Middle frontal gyrus (tissue), 1 donor: ENCODE results near the gene MTNR1B.

ENCODE experiments used
- DNase-seq: peaks from one replicate; pipeline ENCODE4 v3.0.0-alpha.2; 2015; ENCODE audit warnings: low spot score; ENCODE audit errors: extremely low spot score

The MTNR1B gene

GRCh38 chr11:92977401-92977800, 8.0 kb downstream of the MTNR1B start:
- DNase-seq: no peak

GRCh38 chr11:92978271-92979111, 9.0 kb downstream of the MTNR1B start:
- peak; percentile 8 for DNase-seq

- no peak for DNase-seq
Measured at GRCh38 chr11:92979176-92979575, 9.7 kb downstream of the MTNR1B start.

- no peak for DNase-seq
Measured at GRCh38 chr11:92980312-92980711, 10.9 kb downstream of the MTNR1B start.

GRCh38 chr11:92981508-92982043, 12.1 kb downstream of the MTNR1B start:
- DNase-seq: no peak

- no peak for DNase-seq
Measured at GRCh38 chr11:92986585-92986984, 17.1 kb downstream of the MTNR1B start.

- DNase-seq: no peak
Measured at GRCh38 chr11:92993004-92993403, 23.6 kb downstream of the MTNR1B start.

GRCh38 chr11:93000511-93001476, 31.3 kb downstream of the MTNR1B start:
- DNase-seq: no peak

GRCh38 chr11:93001806-93002205, 32.4 kb downstream of the MTNR1B start:
- DNase-seq: no peak

GRCh38 chr11:93002380-93002779, 32.9 kb downstream of the MTNR1B start:
- no peak for DNase-seq

- no peak for DNase-seq
Measured at GRCh38 chr11:93005239-93005638, 35.8 kb downstream of the MTNR1B start.

- DNase-seq: no peak
Measured at GRCh38 chr11:93013646-93014045, 44.2 kb downstream of the MTNR1B start.

- DNase-seq: no peak
Measured at GRCh38 chr11:93016595-93016994, 47.1 kb downstream of the MTNR1B start.

- DNase-seq: no peak
Measured at GRCh38 chr11:93017821-93018690, 48.6 kb downstream of the MTNR1B start.

GRCh38 chr11:93020248-93021046, 51.0 kb downstream of the MTNR1B start:
- peak; percentile 5 for DNase-seq

GRCh38 chr11:93024369-93024768, 54.9 kb downstream of the MTNR1B start:
- DNase-seq: no peak

- DNase-seq: no peak
Measured at GRCh38 chr11:93025558-93026255, 56.3 kb downstream of the MTNR1B start.

- no peak for DNase-seq
Measured at GRCh38 chr11:93028960-93029522, 59.6 kb downstream of the MTNR1B start.

GRCh38 chr11:93031386-93031785, 61.9 kb downstream of the MTNR1B start:
- no peak for DNase-seq
